Measurements from ENCODE around the gene IGSF1. TPM values are rescaled to one million over a fixed set of nuclear protein-coding genes. Genes with fewer than 3 reads are reported as not detected.
A peak's percentile ranks its signal among the peaks of the same experiment; 100 is the strongest.
"Not testable (repeated sequence)": the region's sequence is repeated elsewhere in the genome, so short reads cannot be mapped to it uniquely, and the experiment has no call there.

IGSF1 gene
- total RNA-seq, 1 experiment from 2014 or later: 1.4 TPM

- DNase-seq (ENCODE audit: low read depth): no peak
Measured at GRCh38 chrX:131270080-131270479, 19.0 kb downstream of the IGSF1 start.

- DNase-seq (ENCODE audit: low read depth): no peak
Measured at GRCh38 chrX:131264665-131265064, 24.4 kb downstream of the IGSF1 start.

- no peak for DNase-seq (ENCODE audit: low read depth)
Measured at GRCh38 chrX:131264053-131264452, 25.1 kb downstream of the IGSF1 start.

- peak; percentile 38 for DNase-seq (ENCODE audit: low read depth)
Measured at GRCh38 chrX:131262738-131263679, 26.1 kb downstream of the IGSF1 start.

GRCh38 chrX:131262200-131262599 lies 26.9 kb downstream of the IGSF1 start:
- DNase-seq (ENCODE audit: low read depth): no peak

- no peak for DNase-seq (ENCODE audit: low read depth)
Measured at GRCh38 chrX:131257367-131257766, 31.7 kb downstream of the IGSF1 start.

- DNase-seq (ENCODE audit: low read depth): not testable (repeated sequence)
Measured at GRCh38 chrX:131250984-131251738, 37.9 kb downstream of the IGSF1 start.

- no peak for DNase-seq (ENCODE audit: low read depth)
Measured at GRCh38 chrX:131239057-131239456, 50.0 kb downstream of the IGSF1 start.

- DNase-seq (ENCODE audit: low read depth): no peak
Measured at GRCh38 chrX:131237363-131237762, 51.7 kb downstream of the IGSF1 start.

- DNase-seq (ENCODE audit: low read depth): no peak
Measured at GRCh38 chrX:131235768-131236545, 53.1 kb downstream of the IGSF1 start.

GRCh38 chrX:131227608-131228007 lies 61.5 kb downstream of the IGSF1 start:
- no peak for DNase-seq (ENCODE audit: low read depth)

- DNase-seq (ENCODE audit: low read depth): no peak
Measured at GRCh38 chrX:131226591-131226990, 62.5 kb downstream of the IGSF1 start.

GRCh38 chrX:131225078-131225477 lies 64.0 kb downstream of the IGSF1 start:
- DNase-seq (ENCODE audit: low read depth): no peak

Other genes starting within 250 kb of the IGSF1 start
- gene ARHGAP36, start 231.0 kb downstream of the IGSF1 start, total RNA-seq (2014; rRNA removed; shearing (Covaris generic)): 0.42 TPM in 1 of 2 replicates, not detected in the other